Pancreas (tissue), 10 donors: ENCODE results near the gene HOXC4. TPM values are rescaled to one million over a fixed set of nuclear protein-coding genes. Genes with fewer than 3 reads are reported as not detected.

ENCODE experiments used
- ATAC-seq, 4 donors: fragments of 200-7000 bp; cut with Tn5 transposase; one replicate each; pipeline versions ENCODE4 v1.8.0 to v1.9.1; 2020; ENCODE audit warnings: mild to moderate bottlenecking in 4 of 4, moderate library complexity in 4 of 4
- DNase-seq, 6 donors: peaks; one replicate each; pipeline ENCODE4 v3.0.0-alpha.2; 2020
- FAIRE-seq: peaks from 2 replicates; lab custom pipeline; 2012; peaks lifted over from hg19 to GRCh38; lab: Jason Lieb, UNC
- H3K27ac ChIP-seq, 4 donors: fragments of 200-600 bp; sonication (generic); 1 replicate in 3 of 4; 2 replicates in 1 of 4; pipeline versions ENCODE4 v1.5.0 to v1.8.0; 2020
- H3K27me3 ChIP-seq, 4 donors: fragments of 200-600 bp; one replicate each; pipeline ENCODE4 v1.8.0; 2021
- H3K36me3 ChIP-seq, 3 donors: fragments of 200-600 bp; sonication (generic) in 1 of 3; one replicate each; pipeline versions ENCODE4 v1.5.0 to v1.8.0; 2020 to 2021
- H3K4me1 ChIP-seq, 3 donors: fragments of 200-600 bp; one replicate each; pipeline ENCODE4 v1.8.0; 2021
- H3K4me3 ChIP-seq, 4 donors: fragments of 200-600 bp; sonication (generic) in 2 of 4; one replicate each; pipeline versions ENCODE4 v1.5.0 to v1.8.0; 2020 to 2021
- H3K9me3 ChIP-seq, 4 donors: fragments of 200-600 bp; one replicate each; pipeline ENCODE4 v1.8.0; 2021
- CTCF ChIP-seq, 4 donors: fragments of 200-600 bp; sonication (generic) in 3 of 4; IDR thresholded peaks; one replicate each; pipeline versions ENCODE4 v1.5.0 to v1.8.0; 2021; ENCODE audit warnings: antibody characterized with exemption in 4 of 4
- WGBS, 2 donors: extraction: QIAGEN DNeasy Blood & Tissue Kit; methylation state at CpG; one replicate each; pipeline ENCODE4 v1.1.7; 2013; 5-methylcytosine and 5-hydroxymethylcytosine counted together
- intact Hi-C, 3 donors: fragments of 100-400 bp; cut with DNase I; formaldehyde crosslinking; loops; one replicate each; pipeline versions ENCODE4 v1.11.1 to v1.14.2; 2022
- polyA plus RNA-seq, 2 donors: library from polyadenylated mRNA; stranded (reverse); fragments of 200-250 nt; gene quantifications; one replicate each; pipeline ENCODE4 v1.2.3, GENCODE V29; 2013
- total RNA-seq, 6 donors: library from RNA; stranded (reverse); fragmentation: NEBNext Ultra II Directional in 4 of 6; extraction: Animal tissue kit (Norgen Biotek cat#: 25700) in 4 of 6; gene quantifications; one replicate each; pipeline versions ENCODE4 v1.2.1 to v1.2.4, GENCODE V29; 2021 to 2023
- donor health status: healthy with polysubstance abuse.
- donor health status: DM: no; HTN: no; CAD: no; lungs with moderate emphysema.
- donor health status: DM: no; HTN: no; CAD: no.
- donor health status: control.
- donor health status: control.
- donor health status: Bipolar disorder and iron deficiency.
- donor health status: DM: yes; HTN: yes; CAD: no.
- donor health status: DM: no; HTN: no; CAD: no.
- donor health status: DM: no; HTN: no; CAD: no.
- donor health status: DM: yes; HTN: yes; CAD: no.

HOXC4 gene
- total and polyA plus RNA-seq, 8 donors, result 0.15 to 0.62 (median 0.25) TPM; not detected in 4

GRCh38 chr12:54030442-54030801, 23.2 kb upstream of the HOXC4 start:
- 50 to 54% methylated on average over 7 of the region's 7 CpGs for WGBS, 2 donors
- intact Hi-C loops, result loop anchor here in 1 of 3 donors (5.0 kb wide), 1 partner anchor 167 kb away; no protein-coding TSS in a partner anchor
- Histone ChIP-seq H3K9me3 (no peaks in the 10 kb centered on the region), H3K27ac (no peak overlapping the region), H3K36me3 (no peaks in the 10 kb centered on the region), H3K27me3 (peaks cover 3 to 81% (median 15%) of the 10 kb centered on the region in 4 donors), H3K4me3 (no peak overlapping the region), H3K4me1 (no peaks in the 10 kb centered on the region)
- no peak for TF ChIP-seq CTCF (IDR thresholded peaks at IDR 0.05)
- DNase-seq, result no peak
- ATAC-seq, result no peak
- no peak for FAIRE-seq

GRCh38 chr12:54030889-54031471, 22.7 kb upstream of the HOXC4 start:
- H3K36me3 ChIP-seq, result no peaks in the 10 kb centered on the region
- no peak overlapping the region for H3K27ac ChIP-seq
- intact Hi-C loops, result loop anchor here in 1 of 3 donors (5.0 kb wide), 1 partner anchor 166 kb away; no protein-coding TSS in a partner anchor
- no peak for TF ChIP-seq CTCF (IDR thresholded peaks at IDR 0.05)
- 10 to 11% methylated on average over 46 of the region's 46 CpGs for WGBS, 2 donors
- FAIRE-seq (no peak), ATAC-seq (peak in 1 of 4 donors; percentile 39), DNase-seq (no peak)
- H3K9me3 ChIP-seq, result no peaks in the 10 kb centered on the region
- peak overlapping the region in 1 of 4 donors; percentile 14 for H3K4me3 ChIP-seq
- peaks cover 3 to 75% (median 15%) of the 10 kb centered on the region in 4 donors for H3K27me3 ChIP-seq
- H3K4me1 ChIP-seq, result no peaks in the 10 kb centered on the region

- FAIRE-seq (no peak), ATAC-seq (no peak), DNase-seq (no peak)
- no peak overlapping the region for H3K27ac ChIP-seq
- H3K4me1 ChIP-seq, result no peaks in the 10 kb centered on the region
- TF ChIP-seq CTCF (IDR thresholded peaks at IDR 0.05), result no peak
- H3K4me3 ChIP-seq, result no peak overlapping the region
- intact Hi-C loops, result loop anchor here in 1 of 3 donors (5.0 kb wide), 1 partner anchor 166 kb away; no protein-coding TSS in a partner anchor
- WGBS, 2 donors, result 30 to 33% methylated on average over 16 of the region's 16 CpGs
- no peaks in the 10 kb centered on the region for H3K9me3 ChIP-seq
- peaks cover 3 to 70% (median 14%) of the 10 kb centered on the region in 4 donors for H3K27me3 ChIP-seq
- no peaks in the 10 kb centered on the region for H3K36me3 ChIP-seq
Observed at GRCh38 chr12:54031480-54031879, 22.2 kb upstream of the HOXC4 start.

- no peak for TF ChIP-seq CTCF (IDR thresholded peaks at IDR 0.05)
- intact Hi-C loops, result loop anchor here in 1 of 3 donors (5.0 kb wide), 1 partner anchor 165 kb away; no protein-coding TSS in a partner anchor
- Histone ChIP-seq H3K4me3 (no peak overlapping the region), H3K27ac (no peak overlapping the region), H3K4me1 (no peaks in the 10 kb centered on the region), H3K9me3 (no peaks in the 10 kb centered on the region), H3K27me3 (peaks cover 3 to 63% (median 12%) of the 10 kb centered on the region in 4 donors), H3K36me3 (no peaks in the 10 kb centered on the region)
- FAIRE-seq (no peak), DNase-seq (no peak), ATAC-seq (no peak)
- WGBS, 2 donors, result 37 to 41% methylated on average over 6 of the region's 6 CpGs
Observed at GRCh38 chr12:54032086-54032619, 21.5 kb upstream of the HOXC4 start.
